RWPE2 (cell line): Measurements from ENCODE around the gene SIGLEC11.

Experiments used
- ATAC-seq: fragments of 200-7000 bp; cut with Tn5 transposase; 3 replicates; pipeline ENCODE4 v1.9.1; 2021; ENCODE audit warnings: low read depth
- DNase-seq: peaks from one replicate; pipeline ENCODE4 v3.0.0-alpha.2; 2020; ENCODE audit warnings: low spot score
- H3K27ac ChIP-seq: fragments of 450-650 bp; 2 replicates; pipeline ENCODE4 v1.5.1; 2017; ENCODE audit warnings: mild to moderate bottlenecking; ENCODE audit not compliant: poor library complexity, severe bottlenecking
- H3K27me3 ChIP-seq: fragments of 250-450 bp; sonication (Bioruptor Pico); 2 replicates; pipeline ENCODE4 v1.5.1; 2021; ENCODE audit warnings: mild to moderate bottlenecking, moderate library complexity; ENCODE audit not compliant: insufficient read depth, poor library complexity, severe bottlenecking
- H3K36me3 ChIP-seq: fragments of 250-450 bp; sonication (Bioruptor Pico); 2 replicates; pipeline ENCODE4 v1.5.1; 2020; ENCODE audit warnings: low read depth, mild to moderate bottlenecking, moderate library complexity
- H3K4me1 ChIP-seq: fragments of 250-450 bp; sonication (Bioruptor Pico); 2 replicates; pipeline ENCODE4 v1.5.1; 2021; ENCODE audit warnings: mild to moderate bottlenecking, moderate library complexity; ENCODE audit not compliant: insufficient read depth, poor library complexity, severe bottlenecking
- H3K4me3 ChIP-seq: fragments of 250-450 bp; sonication (Bioruptor Pico); 2 replicates; pipeline ENCODE4 v1.5.1; 2021; ENCODE audit warnings: mild to moderate bottlenecking, moderate library complexity; ENCODE audit not compliant: severe bottlenecking
- H3K9me3 ChIP-seq: fragments of 250-450 bp; sonication (Bioruptor Pico); 2 replicates; pipeline ENCODE4 v1.5.1; 2021; ENCODE audit warnings: mild to moderate bottlenecking, moderate library complexity; ENCODE audit not compliant: severe bottlenecking
- TF ChIP-seq, protein P1 (sequence below): fragments of 450-650 bp; IDR thresholded peaks from one replicate; pipeline ENCODE4 v1.5.1; 2017; ENCODE audit warnings: mild to moderate bottlenecking, moderate library complexity; ENCODE audit not compliant: poor library complexity, severe bottlenecking

SIGLEC11 gene

DNA sequence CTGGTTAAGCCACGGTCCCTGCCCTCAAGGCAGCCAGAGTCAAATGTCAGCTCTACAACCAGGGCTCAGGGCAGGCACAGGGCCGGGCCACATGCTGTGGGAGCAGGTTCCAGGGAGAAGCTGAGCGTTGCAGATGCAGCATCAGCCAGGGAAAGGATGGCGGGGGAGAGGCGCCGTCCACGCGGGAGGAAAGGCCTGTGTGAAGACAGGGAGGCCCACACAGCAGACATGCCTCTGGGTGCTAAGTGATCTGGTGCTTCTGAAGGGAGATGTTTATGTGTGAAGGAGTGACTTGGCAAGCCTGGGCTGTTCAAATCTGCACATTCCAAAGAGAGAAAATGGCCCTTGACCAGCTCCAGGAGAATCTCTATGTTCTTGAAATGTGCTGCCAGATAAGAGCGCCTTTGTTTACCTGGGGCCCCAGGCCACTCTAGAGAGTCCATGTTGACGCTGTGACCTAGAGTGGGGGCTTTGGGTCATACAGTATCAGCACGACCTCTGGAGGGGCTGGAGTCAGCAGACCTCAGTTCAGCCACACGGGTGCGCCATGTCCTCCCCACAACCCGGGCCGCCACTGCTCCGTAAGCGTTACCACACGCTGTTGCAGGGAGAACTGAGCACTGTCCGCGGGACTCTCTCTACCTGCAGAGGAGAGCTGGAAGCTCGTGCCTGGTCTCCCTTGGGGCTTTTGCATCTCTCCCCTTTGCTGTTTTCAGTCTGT is 47.8 kb downstream of the SIGLEC11 start:
- Histone ChIP-seq H3K36me3 (peaks cover 58% of the 10 kb centered on the region), H3K4me3 (no peak overlapping the region), H3K9me3 (no peaks in the 10 kb centered on the region), H3K27ac (no peak overlapping the region), H3K27me3 (no peaks in the 10 kb centered on the region), H3K4me1 (no peaks in the 10 kb centered on the region)
- ATAC-seq = no peak
- DNase-seq = no peak
- TF ChIP-seq, protein P1, sequence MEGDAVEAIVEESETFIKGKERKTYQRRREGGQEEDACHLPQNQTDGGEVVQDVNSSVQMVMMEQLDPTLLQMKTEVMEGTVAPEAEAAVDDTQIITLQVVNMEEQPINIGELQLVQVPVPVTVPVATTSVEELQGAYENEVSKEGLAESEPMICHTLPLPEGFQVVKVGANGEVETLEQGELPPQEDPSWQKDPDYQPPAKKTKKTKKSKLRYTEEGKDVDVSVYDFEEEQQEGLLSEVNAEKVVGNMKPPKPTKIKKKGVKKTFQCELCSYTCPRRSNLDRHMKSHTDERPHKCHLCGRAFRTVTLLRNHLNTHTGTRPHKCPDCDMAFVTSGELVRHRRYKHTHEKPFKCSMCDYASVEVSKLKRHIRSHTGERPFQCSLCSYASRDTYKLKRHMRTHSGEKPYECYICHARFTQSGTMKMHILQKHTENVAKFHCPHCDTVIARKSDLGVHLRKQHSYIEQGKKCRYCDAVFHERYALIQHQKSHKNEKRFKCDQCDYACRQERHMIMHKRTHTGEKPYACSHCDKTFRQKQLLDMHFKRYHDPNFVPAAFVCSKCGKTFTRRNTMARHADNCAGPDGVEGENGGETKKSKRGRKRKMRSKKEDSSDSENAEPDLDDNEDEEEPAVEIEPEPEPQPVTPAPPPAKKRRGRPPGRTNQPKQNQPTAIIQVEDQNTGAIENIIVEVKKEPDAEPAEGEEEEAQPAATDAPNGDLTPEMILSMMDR = no peak

DNA sequence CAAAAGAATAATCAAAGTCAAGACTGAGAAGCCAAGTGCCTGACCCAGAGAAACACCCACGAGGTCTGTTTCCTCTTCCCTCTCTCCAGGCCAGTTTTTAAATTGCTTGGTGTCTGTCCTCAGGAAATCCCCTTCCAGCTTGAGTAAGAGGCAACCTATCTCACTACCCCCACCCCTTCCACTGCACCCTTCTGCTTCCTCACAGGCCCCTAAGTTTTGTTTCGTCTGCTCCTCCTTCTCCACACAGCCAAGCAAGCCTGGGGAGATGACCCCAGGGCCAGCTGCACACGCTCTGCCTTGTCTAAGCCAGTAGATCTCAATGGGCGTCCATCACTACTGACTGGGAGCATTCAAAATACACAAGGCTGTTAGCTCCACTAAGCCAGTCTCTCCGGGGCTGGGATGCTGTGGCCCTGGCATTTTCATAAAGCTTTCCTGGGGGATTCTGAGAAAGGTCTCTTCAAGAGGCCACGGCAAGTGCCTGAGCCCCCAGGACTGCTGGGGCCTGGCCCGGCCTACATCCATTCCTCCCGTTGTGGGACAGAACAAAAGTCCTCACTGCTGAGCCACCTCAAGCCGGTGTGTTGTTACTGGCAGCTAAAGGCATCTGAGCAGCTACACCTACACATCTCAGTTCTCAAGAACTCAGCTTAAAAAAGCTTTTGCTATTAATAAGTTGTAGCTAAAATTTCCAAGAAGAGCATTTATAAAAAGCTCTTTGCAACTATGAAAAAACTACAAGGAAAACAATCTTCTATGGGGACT is 49.4 kb downstream of the SIGLEC11 start:
- DNase-seq (no peak), ATAC-seq (no peak)
- Histone ChIP-seq H3K27me3 (no peaks in the 10 kb centered on the region), H3K9me3 (no peaks in the 10 kb centered on the region), H3K4me3 (no peak overlapping the region), H3K4me1 (no peaks in the 10 kb centered on the region), H3K36me3 (peaks cover 56% of the 10 kb centered on the region), H3K27ac (no peak overlapping the region)
- TF ChIP-seq, protein P1 = no peak

DNA sequence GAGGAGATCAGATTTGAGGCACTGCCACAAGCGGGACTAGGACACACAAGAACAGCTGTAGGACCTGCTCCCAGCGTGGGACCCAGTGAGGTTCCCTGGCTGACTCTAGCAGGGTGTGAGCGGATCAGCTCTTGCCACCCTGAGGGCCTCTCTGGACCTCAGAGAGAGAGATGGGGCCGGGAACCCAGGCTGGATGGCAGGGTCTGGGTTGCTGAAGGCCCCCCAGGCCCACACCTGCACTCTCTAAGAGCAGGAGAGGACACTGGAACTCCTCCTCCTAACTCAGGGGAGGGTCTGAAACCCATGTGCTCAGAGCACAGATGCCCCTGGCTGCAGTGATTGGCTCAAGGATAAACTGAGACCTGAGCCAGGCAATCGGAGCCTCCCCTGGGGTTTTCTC is 50.8 kb downstream of the SIGLEC11 start:
- Histone ChIP-seq H3K27me3 (no peaks in the 10 kb centered on the region), H3K4me1 (no peaks in the 10 kb centered on the region), H3K36me3 (peaks cover 49% of the 10 kb centered on the region), H3K4me3 (no peak overlapping the region), H3K27ac (no peak overlapping the region), H3K9me3 (no peaks in the 10 kb centered on the region)
- DNase-seq = no peak
- no peak for ATAC-seq
- TF ChIP-seq, protein P1 = no peak

DNA sequence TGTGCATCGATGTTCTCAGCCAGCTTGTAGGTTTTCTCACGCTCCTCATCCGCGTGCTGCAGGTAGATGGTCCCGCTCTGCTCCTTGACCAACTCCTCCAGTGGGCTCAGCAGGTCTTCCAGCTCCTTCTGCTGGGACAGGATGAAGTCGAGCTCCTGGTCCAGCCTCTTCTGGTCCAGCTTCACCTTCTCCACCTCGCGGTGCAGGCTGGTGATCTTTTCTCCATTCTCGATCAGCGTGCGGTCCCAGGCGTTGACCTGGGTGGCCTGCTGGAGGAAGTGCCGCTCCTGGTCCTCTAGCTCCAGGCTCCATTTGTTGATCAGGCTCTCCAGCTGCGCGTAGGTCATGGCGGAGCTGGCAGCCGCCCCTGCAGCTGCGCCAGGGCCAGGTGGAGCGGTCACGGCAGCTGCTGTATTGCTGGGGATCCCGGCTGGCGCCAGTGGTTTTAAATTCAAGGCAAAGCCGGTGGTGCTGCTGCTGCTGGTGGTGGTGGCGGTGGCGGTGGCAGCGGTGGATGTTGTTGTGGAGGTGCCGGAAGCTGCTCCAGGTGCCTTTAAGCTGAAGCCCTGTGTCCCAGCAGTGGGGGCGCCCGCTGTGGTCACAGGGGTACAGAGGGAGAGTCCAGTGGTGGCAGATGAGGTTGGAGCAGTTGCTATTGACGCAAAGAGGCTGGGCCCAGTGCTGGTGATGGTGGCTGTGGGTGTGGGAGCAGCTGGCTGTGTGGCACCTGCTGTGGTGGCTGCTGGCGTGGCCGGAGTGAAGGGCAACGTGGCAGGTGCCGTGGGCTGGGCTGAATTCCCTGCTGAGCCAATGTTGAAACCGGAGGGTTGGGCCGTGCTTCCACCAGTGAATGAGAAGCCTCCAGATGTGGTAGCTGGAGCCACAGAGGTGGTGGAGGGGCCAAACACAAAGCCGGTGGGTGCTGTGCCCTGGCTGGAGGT is 52.2 kb downstream of the SIGLEC11 start:
- no peak overlapping the region for H3K4me3 ChIP-seq
- H3K4me1 ChIP-seq = no peaks in the 10 kb centered on the region
- no peak for DNase-seq
- ATAC-seq = no peak
- no peaks in the 10 kb centered on the region for H3K9me3 ChIP-seq
- H3K27me3 ChIP-seq = no peaks in the 10 kb centered on the region
- TF ChIP-seq, protein P1 = no peak
- peaks cover 45% of the 10 kb centered on the region for H3K36me3 ChIP-seq
- no peak overlapping the region for H3K27ac ChIP-seq
